Cardiac fibroblast (primary cell): ENCODE data around the gene RPS6KA3.

Experiments
- DNase-seq, 2 donors: peaks; one replicate each; pipeline versions ENCODE4 v3.0.0 to v3.0.0-alpha.2; 2010; ENCODE audit warnings: low read depth in 2 of 2
- H3K4me3 ChIP-seq, 2 donors: replicated peaks in 1 of 2; 1 replicate in 1 of 2; 2 replicates in 1 of 2; pipeline ENCODE4 v1.5.1; 2011; ENCODE audit warnings: low read depth in 2 of 2, low read length in 2 of 2, mild to moderate bottlenecking in 2 of 2, moderate library complexity in 1 of 2
- CTCF ChIP-seq: IDR thresholded peaks from one replicate; pipeline ENCODE4 v1.5.1; 2011; ENCODE audit warnings: low read depth, mild to moderate bottlenecking, low read length, inconsistent platforms

RPS6KA3 gene

DNA sequence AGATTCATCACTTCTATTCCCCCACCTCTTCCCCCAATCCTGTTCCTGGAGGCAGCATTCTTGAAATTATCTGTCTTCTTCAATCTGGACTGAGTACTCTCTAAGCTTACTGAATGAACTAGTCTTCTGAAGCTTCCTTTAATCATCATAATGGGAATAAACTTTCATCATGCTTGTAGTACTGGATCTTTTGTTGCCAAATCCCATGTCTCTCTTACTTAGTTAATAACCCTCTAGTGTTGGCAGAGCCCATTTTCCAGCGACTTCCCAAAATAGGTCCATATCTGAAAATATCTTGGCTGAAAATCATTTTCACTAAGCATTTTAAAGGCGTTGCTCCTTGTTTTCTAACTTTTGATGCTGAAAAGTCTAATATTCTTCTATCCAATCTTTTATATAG lies 39.6 kb downstream of the RPS6KA3 start:
- no peak for DNase-seq
- no peak overlapping the region for H3K4me3 ChIP-seq
- TF ChIP-seq CTCF: no peak

DNA sequence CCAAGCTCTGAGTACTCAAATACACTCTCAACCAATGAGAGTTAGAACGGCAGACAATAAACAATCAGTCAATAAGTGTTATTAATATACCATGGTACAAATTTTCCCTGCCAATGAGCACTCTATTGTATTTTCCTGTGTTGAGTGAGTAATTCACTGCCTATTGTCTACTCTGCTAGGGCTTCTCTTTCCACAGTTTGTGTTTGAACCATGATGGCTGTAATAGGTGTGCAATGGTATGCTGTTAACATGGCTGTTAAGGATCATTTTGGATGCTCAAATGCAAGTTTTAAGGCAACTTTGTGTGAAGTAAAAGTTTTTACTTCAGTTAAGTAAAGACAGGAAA lies 41.2 kb downstream of the RPS6KA3 start:
- H3K4me3 ChIP-seq: no peak overlapping the region
- no peak for TF ChIP-seq CTCF
- DNase-seq: no peak

DNA sequence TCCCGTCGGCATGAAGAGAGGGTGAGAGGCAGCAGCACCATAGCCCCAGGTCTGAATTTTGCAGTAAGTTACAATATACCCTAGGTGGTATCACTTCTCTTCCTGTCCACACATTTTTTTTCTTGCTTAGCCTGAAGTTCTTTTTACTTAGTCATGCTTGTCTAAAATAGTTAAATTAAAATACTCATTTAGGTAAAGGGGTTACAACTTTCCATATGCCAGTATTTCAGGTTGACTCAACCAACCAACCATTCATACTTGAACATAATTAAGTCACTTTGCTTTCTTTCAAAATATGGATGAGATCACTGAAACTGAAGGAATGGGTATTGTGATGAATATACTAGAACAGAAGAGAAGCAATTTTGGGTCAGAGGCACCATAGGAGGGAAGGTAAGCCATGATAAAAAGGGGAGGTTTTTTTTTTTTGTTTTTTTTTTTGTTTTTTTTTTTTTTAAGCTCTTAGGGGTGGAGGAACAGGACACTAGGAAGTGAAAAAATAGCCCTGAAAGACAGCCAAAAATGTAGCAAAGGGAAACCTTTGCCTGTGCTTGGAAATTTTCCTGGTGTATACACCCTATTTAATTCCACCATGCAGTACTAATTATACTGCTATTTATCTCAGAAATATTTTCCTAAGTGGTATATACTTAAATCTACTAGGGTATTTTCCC lies 41.8 kb downstream of the RPS6KA3 start:
- peak; percentile 44 to 57 for DNase-seq
- no peak overlapping the region for H3K4me3 ChIP-seq
- TF ChIP-seq CTCF: no peak

- peak in 1 of 2 donors; percentile 14 for DNase-seq
- no peak overlapping the region for H3K4me3 ChIP-seq
- TF ChIP-seq CTCF: no peak
Observed at GRCh38 chrX:20221902-20222301, 44.8 kb downstream of the RPS6KA3 start.

DNA sequence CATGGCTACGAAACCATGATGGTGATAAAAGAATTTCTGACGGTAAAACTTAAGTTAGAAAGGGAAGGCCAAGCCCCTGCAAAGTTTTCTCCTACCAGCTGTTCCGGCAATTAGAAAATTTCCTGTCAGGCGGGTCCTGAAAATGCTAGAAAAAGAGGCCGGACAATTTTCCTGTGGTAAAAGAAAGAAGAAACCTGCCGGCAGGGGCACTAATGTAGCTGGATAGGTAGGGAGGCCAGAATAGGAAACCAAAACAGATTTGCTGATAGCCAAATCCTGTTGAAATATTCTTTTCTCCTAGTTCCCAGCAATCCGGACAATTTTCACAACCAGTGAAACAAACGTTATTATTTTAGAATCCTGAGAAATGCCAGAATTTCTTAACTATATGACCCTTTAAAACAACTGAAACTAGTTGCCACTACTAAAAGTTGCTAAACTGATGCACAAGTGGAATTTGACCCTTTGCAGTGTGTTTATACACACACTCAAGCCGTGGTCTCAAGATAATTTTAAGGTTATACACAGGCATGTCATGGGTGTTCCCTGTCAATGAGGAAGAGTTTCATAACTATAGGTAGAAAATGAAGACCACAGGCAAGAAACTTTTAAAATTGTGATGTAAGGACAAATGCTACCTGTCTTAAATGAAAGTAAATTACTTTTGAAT lies 47.7 kb downstream of the RPS6KA3 start:
- peak overlapping the region in 1 of 2 donors; percentile 35 for H3K4me3 ChIP-seq
- peak; percentile 46 to 51 for DNase-seq
- TF ChIP-seq CTCF: peak; percentile 32

GRCh38 chrX:20217906-20218305 lies 48.8 kb downstream of the RPS6KA3 start:
- H3K4me3 ChIP-seq: peak overlapping the region in 1 of 2 donors; percentile 35
- TF ChIP-seq CTCF: no peak
- DNase-seq: no peak
